Keratinocyte (primary cell): ENCODE measurements around the gene RBM10. TPM values are rescaled to one million over a fixed set of nuclear protein-coding genes. Genes with fewer than 3 reads are reported as not detected.

ENCODE experiments used
- DNase-seq: peaks from one replicate; pipeline ENCODE4 v3.0.0-alpha.2; 2011; ENCODE audit warnings: low read depth, missing footprints, low spot score
- FAIRE-seq: peaks from 2 replicates; lab custom pipeline; 2011; peaks lifted over from hg19 to GRCh38; lab: Jason Lieb, UNC
- H2AFZ ChIP-seq: 2 replicates; pipeline ENCODE4 v1.6.0; 2012; ENCODE audit warnings: low read length, control low read depth, inconsistent platforms; ENCODE audit not compliant: control insufficient read depth
- H3K27ac ChIP-seq: 2 replicates; pipeline ENCODE4 v1.5.1; 2011; ENCODE audit warnings: low read length; ENCODE audit not compliant: control insufficient read depth, insufficient read depth
- H3K27me3 ChIP-seq: 3 replicates; pipeline ENCODE4 v1.6.0; 2011; ENCODE audit warnings: low read length; ENCODE audit not compliant: control insufficient read depth, insufficient read depth; ENCODE audit errors: extremely low read depth
- H3K36me3 ChIP-seq, 2 experiments: 2 replicates in 1 of 2; 3 replicates in 1 of 2; pipeline ENCODE4 v1.5.1; 2011; ENCODE audit warnings: low read length in 2 of 2, mild to moderate bottlenecking in 1 of 2; ENCODE audit not compliant: control insufficient read depth in 2 of 2, insufficient read depth in 2 of 2; ENCODE audit errors: extremely low read depth in 1 of 2
- H3K4me1 ChIP-seq: 3 replicates; pipeline ENCODE4 v1.5.1; 2011; ENCODE audit warnings: low read length; ENCODE audit not compliant: control insufficient read depth, insufficient read depth; ENCODE audit errors: extremely low read depth
- H3K4me2 ChIP-seq: 3 replicates; pipeline ENCODE4 v1.6.0; 2011; ENCODE audit warnings: low read depth, low read length; ENCODE audit not compliant: control insufficient read depth, insufficient read depth; ENCODE audit errors: extremely low read depth
- H3K4me3 ChIP-seq, 3 experiments: fragments of 200-600 bp in 1 of 3; sonication (generic) in 1 of 3; 2 replicates in 2 of 3; 3 replicates in 1 of 3; pipeline ENCODE4 v1.5.1; 2011 to 2016; ENCODE audit warnings: low read length in 3 of 3, mild to moderate bottlenecking in 3 of 3, control low read depth in 2 of 3, inconsistent platforms in 1 of 3, low read depth in 1 of 3, mixed read lengths in 1 of 3, mixed run types in 1 of 3, moderate library complexity in 1 of 3; ENCODE audit not compliant: control insufficient read depth in 2 of 3, insufficient read depth in 2 of 3; ENCODE audit errors: extremely low read depth in 1 of 3
- H3K79me2 ChIP-seq: 2 replicates; pipeline ENCODE4 v1.6.0; 2012; ENCODE audit warnings: low read length; ENCODE audit not compliant: control insufficient read depth, insufficient read depth
- H3K9ac ChIP-seq: 3 replicates; pipeline ENCODE4 v1.6.0; 2011; ENCODE audit warnings: low read length; ENCODE audit not compliant: control insufficient read depth, insufficient read depth; ENCODE audit errors: extremely low read depth
- H3K9me1 ChIP-seq: 3 replicates; pipeline ENCODE4 v1.6.0; 2011; ENCODE audit warnings: low read length; ENCODE audit not compliant: control insufficient read depth, insufficient read depth; ENCODE audit errors: extremely low read depth
- H3K9me3 ChIP-seq: 2 replicates; pipeline ENCODE4 v1.5.1; 2012; ENCODE audit warnings: low read depth, low read length; ENCODE audit not compliant: control insufficient read depth
- H4K20me1 ChIP-seq: 3 replicates; pipeline ENCODE4 v1.6.0; 2011; ENCODE audit warnings: low read length; ENCODE audit not compliant: control insufficient read depth, insufficient read depth; ENCODE audit errors: extremely low read depth
- EZH2 ChIP-seq: IDR thresholded peaks from one replicate; pipeline ENCODE4 v1.6.1; 2012; ENCODE audit warnings: inconsistent platforms, mild to moderate bottlenecking, low read length, moderate library complexity
- dilution Hi-C: fragments of 300-500 bp; cut with MboI; formaldehyde crosslinking; loops from one replicate; pipeline ENCODE4 v1.7.0; 2020; ENCODE audit warnings: low sequenced_read_pairs; ENCODE audit not compliant: extremely low pct_ligation_motif_present
- polyA plus RNA-seq, 5 experiments: library from polyadenylated mRNA; depleted of rRNA in 3 of 5; stranded (reverse) in 3 of 5; stranded (forward) in 1 of 5; unstranded in 1 of 5; fragments of >200 nt; gene quantifications; 1 replicate in 1 of 5; 2 replicates in 3 of 5; 3 replicates in 1 of 5; pipeline versions ENCODE4 v1.2.1 to v1.2.3, GENCODE V29; 2011 to 2012; ENCODE audit warnings: missing spikeins in 2 of 5, low read depth in 1 of 5, low replicate concordance in 1 of 5
- TF ChIP-seq, protein P1 (sequence below), 3 experiments: IDR thresholded peaks in 1 of 3; conservative IDR thresholded peaks in 1 of 3; optimal IDR thresholded peaks in 1 of 3; 2 replicates in 2 of 3; 3 replicates in 1 of 3; pipeline versions ENCODE3 to v1.5.1; 2011; ENCODE audit warnings: low read length in 3 of 3, mild to moderate bottlenecking in 3 of 3, moderate library complexity in 2 of 3, control low read depth in 1 of 3, inconsistent platforms in 1 of 3; ENCODE audit not compliant: insufficient read depth in 2 of 3; ENCODE audit errors: extremely low read depth in 1 of 3

The RBM10 gene
- polyA plus RNA-seq, 1 donor (not counting 4 experiments of a cell fraction or from before 2014, with no cell fraction given), result 10.8 TPM

DNA sequence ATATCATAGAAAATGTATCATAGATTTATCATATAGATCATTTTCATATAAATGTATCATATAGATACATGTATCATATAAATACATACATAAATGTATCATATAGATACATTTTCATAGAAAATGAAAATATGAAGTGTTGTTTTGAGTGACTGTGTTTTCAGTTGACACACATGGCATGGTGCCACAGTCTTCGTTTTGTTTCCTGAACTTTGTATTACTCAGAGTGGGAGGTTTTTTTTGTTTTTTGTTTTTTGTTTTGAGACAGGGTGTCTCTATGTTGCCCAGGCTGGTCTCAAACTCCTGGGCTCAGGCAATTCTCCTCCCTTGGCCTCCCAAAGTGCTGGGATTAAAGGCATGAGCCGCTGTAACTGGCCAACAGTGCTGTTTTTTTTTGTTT is 3.9 kb downstream of the RBM10 start:
- no peak overlapping the region for H2AFZ ChIP-seq
- no peaks in the 10 kb centered on the region for H3K27me3 ChIP-seq
- H3K9me1 ChIP-seq, result no peaks in the 10 kb centered on the region
- no peaks in the 10 kb centered on the region for H4K20me1 ChIP-seq
- no peak overlapping the region for H3K4me2 ChIP-seq
- H3K4me3 ChIP-seq, result no peak overlapping the region
- H3K4me1 ChIP-seq, result no peaks in the 10 kb centered on the region
- FAIRE-seq (no peak), DNase-seq (no peak)
- H3K79me2 ChIP-seq, result peaks cover 62% of the 10 kb centered on the region
- no peaks in the 10 kb centered on the region for H3K9me3 ChIP-seq
- dilution Hi-C loops, result no loop called here
- no peak overlapping the region for H3K27ac ChIP-seq
- no peaks in the 10 kb centered on the region for H3K36me3 ChIP-seq
- H3K9ac ChIP-seq, result no peak overlapping the region
- TF ChIP-seq, protein P1, sequence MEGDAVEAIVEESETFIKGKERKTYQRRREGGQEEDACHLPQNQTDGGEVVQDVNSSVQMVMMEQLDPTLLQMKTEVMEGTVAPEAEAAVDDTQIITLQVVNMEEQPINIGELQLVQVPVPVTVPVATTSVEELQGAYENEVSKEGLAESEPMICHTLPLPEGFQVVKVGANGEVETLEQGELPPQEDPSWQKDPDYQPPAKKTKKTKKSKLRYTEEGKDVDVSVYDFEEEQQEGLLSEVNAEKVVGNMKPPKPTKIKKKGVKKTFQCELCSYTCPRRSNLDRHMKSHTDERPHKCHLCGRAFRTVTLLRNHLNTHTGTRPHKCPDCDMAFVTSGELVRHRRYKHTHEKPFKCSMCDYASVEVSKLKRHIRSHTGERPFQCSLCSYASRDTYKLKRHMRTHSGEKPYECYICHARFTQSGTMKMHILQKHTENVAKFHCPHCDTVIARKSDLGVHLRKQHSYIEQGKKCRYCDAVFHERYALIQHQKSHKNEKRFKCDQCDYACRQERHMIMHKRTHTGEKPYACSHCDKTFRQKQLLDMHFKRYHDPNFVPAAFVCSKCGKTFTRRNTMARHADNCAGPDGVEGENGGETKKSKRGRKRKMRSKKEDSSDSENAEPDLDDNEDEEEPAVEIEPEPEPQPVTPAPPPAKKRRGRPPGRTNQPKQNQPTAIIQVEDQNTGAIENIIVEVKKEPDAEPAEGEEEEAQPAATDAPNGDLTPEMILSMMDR (optimal IDR thresholded peaks at IDR 0.05 in 1 of 3, IDR thresholded peaks at IDR 0.05 in 1 of 3, conservative IDR thresholded peaks at IDR 0.05 in 1 of 3; ENCODE audit: extremely low read depth in 1 of 3, insufficient read depth in 2 of 3, low read length in 3 of 3), result no peak
- no peak for TF ChIP-seq EZH2

DNA sequence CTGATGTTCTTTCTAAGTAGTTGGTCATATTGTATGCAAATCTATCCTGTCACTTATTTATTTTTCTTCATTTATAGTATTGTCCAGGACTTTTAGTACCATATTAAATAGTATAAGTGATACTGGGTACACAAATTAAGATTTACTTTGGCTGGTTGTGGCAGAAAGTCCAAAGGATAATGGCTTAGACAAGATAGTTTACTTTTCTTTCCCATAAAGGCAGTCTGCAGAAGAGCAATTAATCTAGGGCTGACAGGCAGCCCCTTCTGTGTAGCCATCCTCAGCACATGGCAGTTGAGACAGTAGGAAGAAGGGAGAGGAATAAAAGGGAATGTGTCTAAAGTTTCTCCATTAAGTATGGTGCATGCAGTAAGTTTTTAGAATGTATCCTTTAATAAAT is 6.4 kb downstream of the RBM10 start:
- H3K4me1 ChIP-seq, result no peaks in the 10 kb centered on the region
- no peaks in the 10 kb centered on the region for H3K36me3 ChIP-seq
- no peak overlapping the region for H2AFZ ChIP-seq
- no peak overlapping the region for H3K4me3 ChIP-seq
- dilution Hi-C loops, result no loop called here
- no peak for DNase-seq
- no peaks in the 10 kb centered on the region for H3K9me3 ChIP-seq
- no peak overlapping the region for H3K4me2 ChIP-seq
- no peaks in the 10 kb centered on the region for H3K9me1 ChIP-seq
- no peak for FAIRE-seq
- H3K27me3 ChIP-seq, result no peaks in the 10 kb centered on the region
- H4K20me1 ChIP-seq, result no peaks in the 10 kb centered on the region
- H3K79me2 ChIP-seq, result peaks cover 62% of the 10 kb centered on the region
- no peak overlapping the region for H3K9ac ChIP-seq
- no peak overlapping the region for H3K27ac ChIP-seq
- TF ChIP-seq EZH2, result no peak
- TF ChIP-seq, protein P1 (optimal IDR thresholded peaks at IDR 0.05 in 1 of 3, IDR thresholded peaks at IDR 0.05 in 1 of 3, conservative IDR thresholded peaks at IDR 0.05 in 1 of 3; ENCODE audit: extremely low read depth in 1 of 3, insufficient read depth in 2 of 3, low read length in 3 of 3), result no peak
